SK-N-SH (cell line): ENCODE data around the gene PTPN13. TPM values are rescaled to one million over a fixed set of nuclear protein-coding genes. Genes with fewer than 3 reads are reported as not detected.

Experiments used
- CTCF ChIA-PET: fragments of 300-600, 350-600 bp; formaldehyde crosslinking; extraction: SDS; loops from one replicate; lab custom pipeline; 2021; lab: Yijun Ruan, JAX
- POLR2A ChIA-PET: fragments of 350-600 bp; sonication (Branson Sonifier 250); formaldehyde crosslinking; extraction: SDS; loops from one replicate; lab custom pipeline; 2020; ENCODE audit warnings: antibody characterized with exemption, inconsistent platforms; lab: Yijun Ruan, JAX
- DNase-seq: peaks from one replicate; pipeline ENCODE4 v3.0.0; 2012
- H2AFZ ChIP-seq: fragments of 200-600 bp; sonication (generic); 2 replicates; pipeline ENCODE4 v1.8.1; 2016; ENCODE audit warnings: antibody characterized with exemption, mild to moderate bottlenecking, low read depth
- H3F3A ChIP-seq: fragments of 200-600 bp; sonication (generic); replicated peaks from 2 replicates; pipeline ENCODE3; 2016; ENCODE audit warnings: antibody characterized with exemption, mild to moderate bottlenecking; ENCODE audit not compliant: insufficient read depth
- H3K27ac ChIP-seq, 2 experiments: fragments of 200-500 bp in 1 of 2; fragments of 200-600 bp in 1 of 2; sonication (Bioruptor generic) in 1 of 2; sonication (generic), shearing (Covaris generic) in 1 of 2; 2 replicates each; pipeline versions ENCODE4 v1.5.1 to v1.6.1; 2014 to 2016; ENCODE audit warnings: low read depth in 2 of 2, inconsistent platforms in 1 of 2, low read length in 1 of 2, mild to moderate bottlenecking in 1 of 2, mixed read lengths in 1 of 2
- H3K27me3 ChIP-seq: fragments of 200-600 bp; sonication (generic), shearing (Covaris generic); 2 replicates; pipeline ENCODE4 v1.6.1; 2016; ENCODE audit warnings: mixed run types; ENCODE audit not compliant: insufficient read depth
- H3K36me3 ChIP-seq, 2 experiments: fragments of 200-500 bp in 1 of 2; fragments of 200-600 bp in 1 of 2; sonication (Bioruptor generic) in 1 of 2; sonication (generic) in 1 of 2; replicated peaks in 1 of 2; 2 replicates each; pipeline versions ENCODE3 to v1.5.1; 2014 to 2016; ENCODE audit warnings: low read length in 1 of 2, mild to moderate bottlenecking in 1 of 2; ENCODE audit not compliant: insufficient read depth in 2 of 2, control insufficient read depth in 1 of 2
- H3K4me1 ChIP-seq, 2 experiments: fragments of 200-500 bp in 1 of 2; fragments of 200-600 bp in 1 of 2; sonication (Bioruptor generic) in 1 of 2; sonication (generic), shearing (Covaris generic) in 1 of 2; 2 replicates each; pipeline versions ENCODE4 v1.5.1 to v1.6.1; 2014 to 2016; ENCODE audit warnings: low read depth in 1 of 2, low read length in 1 of 2, mixed run types in 1 of 2; ENCODE audit not compliant: insufficient read depth in 2 of 2, control insufficient read depth in 1 of 2
- H3K4me2 ChIP-seq: fragments of 200-600 bp; sonication (generic), shearing (Covaris generic); 2 replicates; pipeline ENCODE4 v1.6.1; 2017; ENCODE audit warnings: mixed run types
- H3K4me3 ChIP-seq, 2 experiments: fragments of 200-500 bp in 1 of 2; fragments of 200-600 bp in 1 of 2; sonication (Bioruptor generic) in 1 of 2; sonication (generic), shearing (Covaris generic) in 1 of 2; 2 replicates each; pipeline versions ENCODE4 v1.5.1 to v1.8.1; 2014 to 2016; ENCODE audit warnings: low read depth in 2 of 2, inconsistent platforms in 1 of 2, low read length in 1 of 2, mild to moderate bottlenecking in 1 of 2, mixed read lengths in 1 of 2, moderate library complexity in 1 of 2
- H3K79me2 ChIP-seq: fragments of 200-600 bp; sonication (generic); 2 replicates; pipeline ENCODE4 v1.8.1; 2017; ENCODE audit warnings: mild to moderate bottlenecking; ENCODE audit not compliant: insufficient read depth
- H3K9ac ChIP-seq: fragments of 200-600 bp; sonication (generic); 2 replicates; pipeline ENCODE4 v1.6.1; 2017; ENCODE audit warnings: mixed run types
- H3K9me2 ChIP-seq: fragments of 200-600 bp; sonication (generic); 2 replicates; pipeline ENCODE4 v1.6.1; 2017; ENCODE audit warnings: mixed run types
- H3K9me3 ChIP-seq: fragments of 200-600 bp; sonication (generic); 2 replicates; pipeline ENCODE4 v1.6.1; 2017; ENCODE audit warnings: mixed run types, mild to moderate bottlenecking, moderate library complexity
- H4K20me1 ChIP-seq: fragments of 200-600 bp; sonication (generic); 2 replicates; pipeline ENCODE4 v1.6.1; 2017; ENCODE audit warnings: mild to moderate bottlenecking, mixed run types; ENCODE audit not compliant: insufficient read depth
- FOSL2 ChIP-seq: IDR thresholded peaks from 2 replicates; pipeline ENCODE4 v1.4.0; 2012; ENCODE audit warnings: low read depth, mild to moderate bottlenecking, moderate library complexity, borderline replicate concordance
- FOXM1 ChIP-seq: IDR thresholded peaks from 2 replicates; pipeline ENCODE4 v1.4.0; 2012; ENCODE audit warnings: low read depth, mild to moderate bottlenecking
- GABPA ChIP-seq: IDR thresholded peaks from 2 replicates; pipeline ENCODE4 v1.4.0; 2012; ENCODE audit warnings: low read depth, mild to moderate bottlenecking
- MXI1 ChIP-seq: IDR thresholded peaks from 2 replicates; pipeline ENCODE4 v1.6.1; 2012; ENCODE audit warnings: mild to moderate bottlenecking, low read depth, low read length, improper control_type of control experiment
- NFIC ChIP-seq: IDR thresholded peaks from 2 replicates; pipeline ENCODE4 v1.4.0; 2012; ENCODE audit warnings: borderline replicate concordance
- NRF1 ChIP-seq: IDR thresholded peaks from 2 replicates; pipeline ENCODE4 v1.6.1; 2012; ENCODE audit warnings: low read depth, mild to moderate bottlenecking, low read length
- POLR2AphosphoS5 ChIP-seq: IDR thresholded peaks from 2 replicates; pipeline ENCODE4 v1.6.1; 2012; ENCODE audit warnings: low read depth, low read length
- RFX5 ChIP-seq: IDR thresholded peaks from 2 replicates; pipeline ENCODE4 v1.6.1; 2012; ENCODE audit warnings: mild to moderate bottlenecking, improper control_type of control experiment, low read length
- RXRA ChIP-seq: IDR thresholded peaks from 2 replicates; pipeline ENCODE4 v1.4.0; 2012; ENCODE audit warnings: low read depth, mild to moderate bottlenecking, borderline replicate concordance
- TAF1 ChIP-seq: IDR thresholded peaks from 2 replicates; pipeline ENCODE4 v1.6.1; 2012; ENCODE audit warnings: low read depth, mild to moderate bottlenecking, low read length, moderate library complexity, borderline replicate concordance
- TEAD4 ChIP-seq: IDR thresholded peaks from 2 replicates; pipeline ENCODE4 v1.4.0; 2012; ENCODE audit warnings: mild to moderate bottlenecking, borderline replicate concordance; ENCODE audit not compliant: insufficient read depth
- YY1 ChIP-seq: IDR thresholded peaks from 2 replicates; pipeline ENCODE4 v1.4.0; 2012; ENCODE audit warnings: low read depth, mild to moderate bottlenecking
- WGBS: methylation state at CpG from one replicate; pipeline ENCODE4 v1.1.6; 2017; ENCODE audit warnings: low lambda C conversion rate; 5-methylcytosine and 5-hydroxymethylcytosine counted together
- polyA plus RNA-seq, 3 experiments: library from polyadenylated mRNA; depleted of rRNA; stranded (reverse); fragments of >200 nt; gene quantifications; 2 replicates each; pipeline ENCODE4 v1.2.3, GENCODE V29; 2012
- TF ChIP-seq, protein P1 (sequence below): fragments of 150-350 bp; IDR thresholded peaks from 2 replicates; pipeline ENCODE4 v1.6.1; 2016; ENCODE audit warnings: mild to moderate bottlenecking, low read depth, low read length
- TF ChIP-seq, protein P2 (sequence below): IDR thresholded peaks from 2 replicates; pipeline ENCODE4 v1.4.0; 2012; ENCODE audit warnings: low read depth
- TF ChIP-seq, protein P3 (sequence below): IDR thresholded peaks from 2 replicates; pipeline ENCODE4 v1.6.1; 2012; ENCODE audit warnings: mild to moderate bottlenecking, low read depth, low read length, moderate library complexity
- TF ChIP-seq, protein P4 (sequence below): fragments of 200-600 bp; sonication (generic); IDR thresholded peaks from 2 replicates; pipeline ENCODE4 v1.6.1; 2017; ENCODE audit warnings: antibody characterized with exemption, mild to moderate bottlenecking, moderate library complexity
- TF ChIP-seq, protein P5 (sequence below): IDR thresholded peaks from 2 replicates; pipeline ENCODE4 v1.4.0; 2012; ENCODE audit warnings: low read depth, borderline replicate concordance
- TF ChIP-seq, protein P6 (sequence below): IDR thresholded peaks from 2 replicates; pipeline ENCODE4; 2012

The PTPN13 gene
- polyA plus RNA-seq, 1 of the 3 experiments (the other 2 are of a cell fraction) = 5.5 TPM

DNA sequence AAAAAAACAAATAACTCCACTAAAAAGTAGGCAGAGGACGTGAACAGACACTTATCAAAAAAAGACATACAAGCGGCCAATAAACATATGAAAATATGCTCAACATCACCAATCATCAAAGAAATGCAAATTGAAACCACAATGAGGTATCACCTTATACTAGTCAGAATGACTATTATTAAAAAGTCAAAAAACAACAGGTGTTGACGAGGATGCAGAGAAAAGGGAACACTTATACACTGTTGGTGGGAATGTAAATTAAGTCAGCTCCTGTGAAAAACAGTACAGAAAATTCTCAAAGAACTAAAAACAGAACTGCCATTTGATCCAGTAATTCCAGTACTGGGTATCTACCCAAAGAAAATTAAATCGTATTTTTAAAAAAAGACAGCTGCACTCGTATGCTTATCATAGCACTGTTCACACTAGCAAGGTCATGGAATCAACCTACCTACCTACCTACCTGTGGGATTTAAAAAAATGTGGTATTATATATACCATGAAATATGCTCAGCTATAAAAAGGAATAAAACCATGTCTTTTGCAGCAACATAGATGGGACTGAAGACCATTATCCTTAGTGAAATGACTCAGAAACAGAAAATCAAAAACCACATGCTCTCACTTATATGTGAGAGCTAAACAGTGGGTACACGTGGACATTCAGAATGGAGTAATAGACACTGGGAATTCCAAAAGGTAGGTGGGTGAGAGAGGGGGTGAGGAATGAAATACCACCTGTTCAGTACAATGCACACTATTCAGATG, 24.8 kb upstream of the PTPN13 start:
- ChIA-PET CTCF (interaction anchor here (0.9 to 1.3 kb wide), 2 partner anchors 11 to 69 kb away, joined by 3 read pairs; no protein-coding TSS in a partner anchor), POLR2A (no interaction called here)
- no peaks in the 10 kb centered on the region for H3K9me3 ChIP-seq
- no peaks in the 10 kb centered on the region for H3K79me2 ChIP-seq
- no peaks in the 10 kb centered on the region for H3F3A ChIP-seq
- no peaks in the 10 kb centered on the region for H3K9me2 ChIP-seq
- H3K4me3 ChIP-seq = no peak overlapping the region
- no peak overlapping the region for H3K27ac ChIP-seq
- H4K20me1 ChIP-seq = no peaks in the 10 kb centered on the region
- no peak overlapping the region for H2AFZ ChIP-seq
- H3K27me3 ChIP-seq = no peaks in the 10 kb centered on the region
- no peaks in the 10 kb centered on the region for H3K4me1 ChIP-seq
- no peak for DNase-seq
- H3K9ac ChIP-seq = no peak overlapping the region
- TF ChIP-seq, protein P1, sequence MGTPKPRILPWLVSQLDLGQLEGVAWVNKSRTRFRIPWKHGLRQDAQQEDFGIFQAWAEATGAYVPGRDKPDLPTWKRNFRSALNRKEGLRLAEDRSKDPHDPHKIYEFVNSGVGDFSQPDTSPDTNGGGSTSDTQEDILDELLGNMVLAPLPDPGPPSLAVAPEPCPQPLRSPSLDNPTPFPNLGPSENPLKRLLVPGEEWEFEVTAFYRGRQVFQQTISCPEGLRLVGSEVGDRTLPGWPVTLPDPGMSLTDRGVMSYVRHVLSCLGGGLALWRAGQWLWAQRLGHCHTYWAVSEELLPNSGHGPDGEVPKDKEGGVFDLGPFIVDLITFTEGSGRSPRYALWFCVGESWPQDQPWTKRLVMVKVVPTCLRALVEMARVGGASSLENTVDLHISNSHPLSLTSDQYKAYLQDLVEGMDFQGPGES = no peak
- TF ChIP-seq YY1 (no peak), NRF1 (no peak), TEAD4 (no peak), FOXM1 (no peak), NFIC (no peak), GABPA (no peak), RFX5 (no peak), TAF1 (no peak), MXI1 (no peak), RXRA (no peak), FOSL2 (no peak), POLR2AphosphoS5 (no peak)
- TF ChIP-seq, protein P2, sequence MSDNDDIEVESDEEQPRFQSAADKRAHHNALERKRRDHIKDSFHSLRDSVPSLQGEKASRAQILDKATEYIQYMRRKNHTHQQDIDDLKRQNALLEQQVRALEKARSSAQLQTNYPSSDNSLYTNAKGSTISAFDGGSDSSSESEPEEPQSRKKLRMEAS = no peak
- TF ChIP-seq, protein P3, sequence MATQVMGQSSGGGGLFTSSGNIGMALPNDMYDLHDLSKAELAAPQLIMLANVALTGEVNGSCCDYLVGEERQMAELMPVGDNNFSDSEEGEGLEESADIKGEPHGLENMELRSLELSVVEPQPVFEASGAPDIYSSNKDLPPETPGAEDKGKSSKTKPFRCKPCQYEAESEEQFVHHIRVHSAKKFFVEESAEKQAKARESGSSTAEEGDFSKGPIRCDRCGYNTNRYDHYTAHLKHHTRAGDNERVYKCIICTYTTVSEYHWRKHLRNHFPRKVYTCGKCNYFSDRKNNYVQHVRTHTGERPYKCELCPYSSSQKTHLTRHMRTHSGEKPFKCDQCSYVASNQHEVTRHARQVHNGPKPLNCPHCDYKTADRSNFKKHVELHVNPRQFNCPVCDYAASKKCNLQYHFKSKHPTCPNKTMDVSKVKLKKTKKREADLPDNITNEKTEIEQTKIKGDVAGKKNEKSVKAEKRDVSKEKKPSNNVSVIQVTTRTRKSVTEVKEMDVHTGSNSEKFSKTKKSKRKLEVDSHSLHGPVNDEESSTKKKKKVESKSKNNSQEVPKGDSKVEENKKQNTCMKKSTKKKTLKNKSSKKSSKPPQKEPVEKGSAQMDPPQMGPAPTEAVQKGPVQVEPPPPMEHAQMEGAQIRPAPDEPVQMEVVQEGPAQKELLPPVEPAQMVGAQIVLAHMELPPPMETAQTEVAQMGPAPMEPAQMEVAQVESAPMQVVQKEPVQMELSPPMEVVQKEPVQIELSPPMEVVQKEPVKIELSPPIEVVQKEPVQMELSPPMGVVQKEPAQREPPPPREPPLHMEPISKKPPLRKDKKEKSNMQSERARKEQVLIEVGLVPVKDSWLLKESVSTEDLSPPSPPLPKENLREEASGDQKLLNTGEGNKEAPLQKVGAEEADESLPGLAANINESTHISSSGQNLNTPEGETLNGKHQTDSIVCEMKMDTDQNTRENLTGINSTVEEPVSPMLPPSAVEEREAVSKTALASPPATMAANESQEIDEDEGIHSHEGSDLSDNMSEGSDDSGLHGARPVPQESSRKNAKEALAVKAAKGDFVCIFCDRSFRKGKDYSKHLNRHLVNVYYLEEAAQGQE = no peak
- TF ChIP-seq, protein P4, sequence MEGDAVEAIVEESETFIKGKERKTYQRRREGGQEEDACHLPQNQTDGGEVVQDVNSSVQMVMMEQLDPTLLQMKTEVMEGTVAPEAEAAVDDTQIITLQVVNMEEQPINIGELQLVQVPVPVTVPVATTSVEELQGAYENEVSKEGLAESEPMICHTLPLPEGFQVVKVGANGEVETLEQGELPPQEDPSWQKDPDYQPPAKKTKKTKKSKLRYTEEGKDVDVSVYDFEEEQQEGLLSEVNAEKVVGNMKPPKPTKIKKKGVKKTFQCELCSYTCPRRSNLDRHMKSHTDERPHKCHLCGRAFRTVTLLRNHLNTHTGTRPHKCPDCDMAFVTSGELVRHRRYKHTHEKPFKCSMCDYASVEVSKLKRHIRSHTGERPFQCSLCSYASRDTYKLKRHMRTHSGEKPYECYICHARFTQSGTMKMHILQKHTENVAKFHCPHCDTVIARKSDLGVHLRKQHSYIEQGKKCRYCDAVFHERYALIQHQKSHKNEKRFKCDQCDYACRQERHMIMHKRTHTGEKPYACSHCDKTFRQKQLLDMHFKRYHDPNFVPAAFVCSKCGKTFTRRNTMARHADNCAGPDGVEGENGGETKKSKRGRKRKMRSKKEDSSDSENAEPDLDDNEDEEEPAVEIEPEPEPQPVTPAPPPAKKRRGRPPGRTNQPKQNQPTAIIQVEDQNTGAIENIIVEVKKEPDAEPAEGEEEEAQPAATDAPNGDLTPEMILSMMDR = no peak
- TF ChIP-seq, protein P5, sequence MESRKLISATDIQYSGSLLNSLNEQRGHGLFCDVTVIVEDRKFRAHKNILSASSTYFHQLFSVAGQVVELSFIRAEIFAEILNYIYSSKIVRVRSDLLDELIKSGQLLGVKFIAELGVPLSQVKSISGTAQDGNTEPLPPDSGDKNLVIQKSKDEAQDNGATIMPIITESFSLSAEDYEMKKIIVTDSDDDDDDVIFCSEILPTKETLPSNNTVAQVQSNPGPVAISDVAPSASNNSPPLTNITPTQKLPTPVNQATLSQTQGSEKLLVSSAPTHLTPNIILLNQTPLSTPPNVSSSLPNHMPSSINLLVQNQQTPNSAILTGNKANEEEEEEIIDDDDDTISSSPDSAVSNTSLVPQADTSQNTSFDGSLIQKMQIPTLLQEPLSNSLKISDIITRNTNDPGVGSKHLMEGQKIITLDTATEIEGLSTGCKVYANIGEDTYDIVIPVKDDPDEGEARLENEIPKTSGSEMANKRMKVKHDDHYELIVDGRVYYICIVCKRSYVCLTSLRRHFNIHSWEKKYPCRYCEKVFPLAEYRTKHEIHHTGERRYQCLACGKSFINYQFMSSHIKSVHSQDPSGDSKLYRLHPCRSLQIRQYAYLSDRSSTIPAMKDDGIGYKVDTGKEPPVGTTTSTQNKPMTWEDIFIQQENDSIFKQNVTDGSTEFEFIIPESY = no peak
- TF ChIP-seq, protein P6, sequence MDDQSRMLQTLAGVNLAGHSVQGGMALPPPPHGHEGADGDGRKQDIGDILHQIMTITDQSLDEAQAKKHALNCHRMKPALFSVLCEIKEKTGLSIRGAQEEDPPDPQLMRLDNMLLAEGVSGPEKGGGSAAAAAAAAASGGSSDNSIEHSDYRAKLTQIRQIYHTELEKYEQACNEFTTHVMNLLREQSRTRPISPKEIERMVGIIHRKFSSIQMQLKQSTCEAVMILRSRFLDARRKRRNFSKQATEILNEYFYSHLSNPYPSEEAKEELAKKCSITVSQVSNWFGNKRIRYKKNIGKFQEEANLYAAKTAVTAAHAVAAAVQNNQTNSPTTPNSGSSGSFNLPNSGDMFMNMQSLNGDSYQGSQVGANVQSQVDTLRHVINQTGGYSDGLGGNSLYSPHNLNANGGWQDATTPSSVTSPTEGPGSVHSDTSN = no peak
- 76% methylated on average over 6 of the region's 6 CpGs for WGBS
- H3K4me2 ChIP-seq = no peak overlapping the region
- no peaks in the 10 kb centered on the region for H3K36me3 ChIP-seq
